Measurements from ENCODE around the gene PRXL2A. TPM values are rescaled to one million over a fixed set of nuclear protein-coding genes. Genes with fewer than 3 reads are reported as not detected.
A peak's percentile ranks its signal among the peaks of the same experiment; 100 is the strongest.

Gene PRXL2A
- total and polyA plus RNA-seq, 10 of the 15 experiments (the other 5 are each of a cell fraction or from before 2014, with no cell fraction given) = 2.8 to 15.6 (median 11.1) TPM

- Histone ChIP-seq H3K4me1 (ENCODE audit: control insufficient read depth, insufficient read depth, low read length) (peaks cover 21% of the 10 kb centered on the region), H4K20me1 (ENCODE audit: control insufficient read depth, insufficient read depth) (no peaks in the 10 kb centered on the region), H3K27ac (ENCODE audit: control insufficient read depth, insufficient read depth) (peak overlapping the region; percentile 47), H3K4me2 (ENCODE audit: control insufficient read depth, insufficient read depth) (peak overlapping the region; percentile 72), H3K27me3 (replicated peaks in 1 of 2; ENCODE audit: control insufficient read depth in 2 of 2, insufficient read depth in 2 of 2, low read length in 1 of 2) (no peaks in the 10 kb centered on the region), H2AFZ (ENCODE audit: control insufficient read depth, low read depth, low read length) (peak overlapping the region; percentile 68), H3K9ac (ENCODE audit: control insufficient read depth, insufficient read depth, low read length) (no peak overlapping the region; the same call in 1 of the 2 replicates), H3K4me3 (peak overlapping the region; percentile 23; the same call in 1 of the 2 replicates), H3K9me3 (replicated peaks; ENCODE audit: control insufficient read depth, insufficient read depth, low read length) (no peaks in the 10 kb centered on the region), H3K36me3 (ENCODE audit: control insufficient read depth in 2 of 2, insufficient read depth in 2 of 2, low read length in 1 of 2) (no peaks in the 10 kb centered on the region), H3K79me2 (ENCODE audit: control insufficient read depth, insufficient read depth, low read length) (no peaks in the 10 kb centered on the region)
- in situ Hi-C loops (cut with MboI) = no loop called here
- WGBS (ENCODE audit: insufficient coverage, insufficient replicate concordance, low lambda C conversion rate, missing lambda C conversion rate) = 48% methylated on average over 8 of the region's 8 CpGs
- ChIA-PET CTCF (interaction anchor here (0.6 to 6.2 kb wide), 19 partner anchors 8 to 597 kb away, joined by 3 to 33 read pairs (median 5); partner anchors contain the start of gene PRXL2A), RAD21 (ENCODE audit: unreplicated experiment) (interaction anchor here (0.7 to 3.4 kb wide), 10 partner anchors 13 to 278 kb away, joined by 3 to 22 read pairs (median 3); partner anchors contain the start of gene PRXL2A), POLR2A (interaction anchor here (0.8 to 2.3 kb wide), 4 partner anchors 13 to 78 kb away, joined by 3 to 10 read pairs (median 7); partner anchors contain the start of gene PRXL2A), SMC1A (ENCODE audit: uncharacterized antibody, unreplicated experiment) (interaction anchor here (0.6 to 3.9 kb wide), 20 partner anchors 9 to 757 kb away, joined by 3 to 26 read pairs (median 4); no protein-coding TSS in a partner anchor)
- ATAC-seq (peak; percentile 92), FAIRE-seq (peak; percentile 38), DNase-seq (ENCODE audit: low read depth, low spot score) (peak; percentile 40)
- intact Hi-C loops (cut with micrococcal nuclease; ENCODE audit: unreplicated experiment) = no loop called here
- BruUV-seq (replicated peaks) = no TSS peak
- TF ChIP-seq HCFC1 (IDR thresholded peaks at IDR 0.05; ENCODE audit: low read length) = no peak
- no peak for TF ChIP-seq BACH1 (IDR thresholded peaks at IDR 0.05; ENCODE audit: borderline replicate concordance)
- TF ChIP-seq SREBF1 (IDR thresholded peaks at IDR 0.05; ENCODE audit: low read length) = no peak
- peak; percentile 39 for TF ChIP-seq RUNX3 (IDR thresholded peaks at IDR 0.05; ENCODE audit: low read length)
- TF ChIP-seq POU2F2 (IDR thresholded peaks at IDR 0.05; ENCODE audit: borderline replicate concordance, low read depth, low read length) = peak; percentile 59; the same call in 1 of the 3 replicates
- TF ChIP-seq MEF2A (IDR thresholded peaks at IDR 0.05; ENCODE audit: insufficient read depth, low read depth, low read length) = 0 out of 2 replicates have a peak, but pooled peaks have one; percentile 43
- no peak for TF ChIP-seq ZNF24 (IDR thresholded peaks at IDR 0.05)
- TF ChIP-seq RBBP5 (conservative IDR thresholded peaks at IDR 0.05) = no peak
- no peak for TF ChIP-seq KAT2A (conservative IDR thresholded peaks at IDR 0.05; ENCODE audit: control insufficient read depth, low read depth, low read length)
- 0 out of 2 replicates have a peak, but pooled peaks have one; percentile 36 for TF ChIP-seq ATF2 (IDR thresholded peaks at IDR 0.05; ENCODE audit: low read length)
- no peak for TF ChIP-seq SRF (IDR thresholded peaks at IDR 0.05; ENCODE audit: low read depth in 2 of 2, low read length in 2 of 2)
- peak; percentile 44; the same call in 1 of the 2 replicates for TF ChIP-seq SPI1 (IDR thresholded peaks at IDR 0.05; ENCODE audit: borderline replicate concordance, insufficient read depth, low read depth, low read length)
Observed at GRCh38 chr10:80421707-80422536, 13.6 kb downstream of the PRXL2A start.

Data from GM12878 (cell line).